SH-SY5Y (cell line): ENCODE measurements around the gene HPCAL1.

Source experiments
- GATA2 ChIP-seq: IDR thresholded peaks from 2 replicates; pipeline ENCODE4 v1.6.1; 2011; ENCODE audit warnings: mild to moderate bottlenecking, low read depth, low read length
- GATA3 ChIP-seq: IDR thresholded peaks from 2 replicates; pipeline ENCODE4 v1.6.1; 2011; ENCODE audit warnings: low read depth, mild to moderate bottlenecking, low read length, moderate library complexity

DNA sequence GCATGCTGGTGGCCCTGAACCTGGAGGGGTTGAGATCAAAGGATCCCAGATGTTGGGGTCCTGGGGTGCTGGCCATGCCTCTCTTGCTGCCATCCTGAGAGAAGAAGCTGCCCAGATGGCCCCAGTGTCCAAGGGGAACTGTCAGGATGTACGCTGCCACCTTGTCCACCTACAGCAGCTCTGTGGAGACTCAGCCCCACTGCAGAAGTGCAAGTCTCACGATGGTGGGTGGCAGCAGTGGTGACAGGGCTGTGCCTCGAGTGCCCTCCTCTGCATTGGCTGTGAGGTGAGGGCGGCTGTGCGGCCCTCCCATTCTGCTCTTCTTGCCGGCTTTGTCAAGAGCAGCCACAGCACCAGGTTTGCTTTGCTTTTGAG is 120.7 kb downstream of the HPCAL1 start:
- TF ChIP-seq GATA3 (no peak), GATA2 (no peak)
